Neural progenitor cell (in vitro differentiated cells): ENCODE measurements around the gene ALOX15. TPM values are rescaled to one million over a fixed set of nuclear protein-coding genes. Genes with fewer than 3 reads are reported as not detected.
"Not testable (repeated sequence)": the region's sequence is repeated elsewhere in the genome, so short reads cannot be mapped to it uniquely, and the experiment has no call there.

Source experiments
- DNase-seq: peaks from one replicate; pipeline ENCODE4 v3.0.0-alpha.2; 2016; ENCODE audit warnings: low spot score
- H2AFZ ChIP-seq: fragments of 200-600 bp; sonication (generic); replicated peaks from 2 replicates; pipeline ENCODE4 v1.6.1; 2016; ENCODE audit warnings: antibody characterized with exemption
- H3F3A ChIP-seq: fragments of 200-600 bp; sonication (generic); 2 replicates; pipeline ENCODE4 v1.6.1; 2016; ENCODE audit warnings: antibody characterized with exemption, low read depth
- H3K27ac ChIP-seq: fragments of 200-600 bp; sonication (generic); 2 replicates; pipeline ENCODE4 v1.5.1; 2016; ENCODE audit warnings: mild to moderate bottlenecking
- H3K27me3 ChIP-seq: fragments of 200-600 bp; sonication (generic); 2 replicates; pipeline ENCODE4 v1.6.1; 2016; ENCODE audit warnings: mild to moderate bottlenecking, moderate library complexity
- H3K36me3 ChIP-seq: fragments of 200-600 bp; sonication (generic); 2 replicates; pipeline ENCODE4 v1.5.1; 2016
- H3K4me1 ChIP-seq: fragments of 200-600 bp; sonication (generic); 2 replicates; pipeline ENCODE4 v1.6.1; 2016; ENCODE audit warnings: mixed run types
- H3K4me2 ChIP-seq: fragments of 200-600 bp; sonication (generic); 2 replicates; pipeline ENCODE4 v1.6.1; 2016
- H3K4me3 ChIP-seq: fragments of 200-600 bp; sonication (generic); 2 replicates; pipeline ENCODE4 v1.5.1; 2016
- H3K79me2 ChIP-seq: fragments of 200-600 bp; sonication (generic); 2 replicates; pipeline ENCODE4 v1.6.1; 2016; ENCODE audit warnings: low read depth
- H3K9ac ChIP-seq: fragments of 200-600 bp; sonication (generic); 2 replicates; pipeline ENCODE4 v1.6.1; 2016
- H3K9me3 ChIP-seq: fragments of 200-600 bp; sonication (generic); 2 replicates; pipeline ENCODE4 v1.5.1; 2016; ENCODE audit warnings: low read depth
- H4K20me1 ChIP-seq: fragments of 200-600 bp; sonication (generic); 2 replicates; pipeline ENCODE4 v1.6.1; 2016; ENCODE audit warnings: low read depth
- H3K27ac Mint-ChIP-seq: 3 replicates; pipeline ENCODE4 v1.8.0; 2021; ENCODE audit warnings: mixed read lengths
- H3K27me3 Mint-ChIP-seq: 2 replicates; pipeline ENCODE4 v1.8.0; 2022; ENCODE audit warnings: low read depth, mild to moderate bottlenecking, inconsistent platforms, moderate library complexity, mixed read lengths; ENCODE audit not compliant: insufficient read depth
- H3K36me3 Mint-ChIP-seq: 3 replicates; pipeline ENCODE4 v1.8.0; 2021; ENCODE audit warnings: mixed read lengths
- H3K4me1 Mint-ChIP-seq: 3 replicates; pipeline ENCODE4 v1.8.0; 2021; ENCODE audit warnings: mixed read lengths
- H3K4me3 Mint-ChIP-seq: 3 replicates; pipeline ENCODE4 v1.8.0; 2021; ENCODE audit warnings: mild to moderate bottlenecking, moderate library complexity, mixed read lengths
- H3K9me3 Mint-ChIP-seq: 3 replicates; pipeline ENCODE4 v1.8.0; 2020; ENCODE audit warnings: mixed read lengths
- EZH2 ChIP-seq: fragments of 200-600 bp; sonication (generic); IDR thresholded peaks from 2 replicates; pipeline ENCODE4 v1.6.1; 2017; ENCODE audit warnings: antibody characterized with exemption, mild to moderate bottlenecking, moderate library complexity
- EZH2phosphoT487 ChIP-seq: fragments of 200-600 bp; sonication (generic); IDR thresholded peaks from 2 replicates; pipeline ENCODE4 v1.6.1; 2017; ENCODE audit warnings: antibody characterized with exemption
- total RNA-seq: library from RNA; depleted of rRNA; stranded (reverse); fragments of >200 nt; gene quantifications from 2 replicates; pipeline ENCODE4 v1.2.3, GENCODE V29; 2015; ENCODE audit warnings: low replicate concordance
- TF ChIP-seq, protein P1 (sequence below): fragments of 200-600 bp; sonication (generic); IDR thresholded peaks from 2 replicates; pipeline ENCODE4 v1.5.1; 2017; ENCODE audit warnings: antibody characterized with exemption, mild to moderate bottlenecking

The ALOX15 gene
- total RNA-seq, 1 donor from 2014 or later = not detected

DNA sequence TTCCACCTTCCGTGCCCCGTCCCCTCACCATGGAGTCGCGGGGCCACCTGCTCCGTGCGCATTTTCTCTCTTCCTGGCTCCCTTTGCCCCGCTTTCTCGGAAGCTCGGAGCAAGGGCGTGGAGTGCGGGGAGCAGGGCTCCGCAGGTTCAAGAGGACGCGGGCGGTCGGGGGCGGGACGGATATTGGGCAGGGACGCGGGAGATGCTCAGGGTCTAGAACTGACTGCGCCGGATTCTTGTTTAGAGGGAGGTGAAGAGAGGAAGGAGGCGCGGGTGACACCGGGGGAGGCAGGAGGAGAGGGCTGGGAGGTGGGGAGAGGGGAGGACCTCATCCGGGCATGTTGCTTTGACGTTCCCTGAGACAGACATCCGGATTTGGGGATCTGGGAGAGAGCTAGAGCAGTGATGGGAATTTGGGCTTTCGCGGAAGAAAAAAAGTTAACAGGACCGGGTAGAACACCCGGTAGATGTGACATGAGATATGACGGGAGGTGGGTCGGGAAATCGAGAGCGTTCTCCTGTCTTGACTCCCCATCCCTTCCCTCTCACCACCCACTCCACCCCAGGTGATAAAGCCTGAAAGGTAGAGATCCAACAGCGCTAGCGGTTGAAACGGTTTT is 799 bp downstream of the ALOX15 start:
- H3K9me3 Mint-ChIP-seq, H3K27ac Mint-ChIP-seq, H3F3A ChIP-seq, H3K9ac ChIP-seq, H3K79me2 ChIP-seq, H3K36me3 ChIP-seq, DNase-seq, H3K27ac ChIP-seq, H3K36me3 Mint-ChIP-seq, H2AFZ ChIP-seq, H4K20me1 ChIP-seq, H3K9me3 ChIP-seq: not testable (repeated sequence)
- Mint-ChIP-seq H3K4me1 (peaks cover 25% of the 10 kb centered on the region), H3K4me3 (peak overlapping the region; percentile 79), H3K27me3 (peaks cover 60% of the 10 kb centered on the region)
- peak; percentile 68 for TF ChIP-seq EZH2
- Histone ChIP-seq H3K4me1 (peaks cover 17% of the 10 kb centered on the region), H3K4me2 (peak overlapping the region; percentile 77), H3K27me3 (peaks cover 86% of the 10 kb centered on the region), H3K4me3 (peak overlapping the region; percentile 39)

DNA sequence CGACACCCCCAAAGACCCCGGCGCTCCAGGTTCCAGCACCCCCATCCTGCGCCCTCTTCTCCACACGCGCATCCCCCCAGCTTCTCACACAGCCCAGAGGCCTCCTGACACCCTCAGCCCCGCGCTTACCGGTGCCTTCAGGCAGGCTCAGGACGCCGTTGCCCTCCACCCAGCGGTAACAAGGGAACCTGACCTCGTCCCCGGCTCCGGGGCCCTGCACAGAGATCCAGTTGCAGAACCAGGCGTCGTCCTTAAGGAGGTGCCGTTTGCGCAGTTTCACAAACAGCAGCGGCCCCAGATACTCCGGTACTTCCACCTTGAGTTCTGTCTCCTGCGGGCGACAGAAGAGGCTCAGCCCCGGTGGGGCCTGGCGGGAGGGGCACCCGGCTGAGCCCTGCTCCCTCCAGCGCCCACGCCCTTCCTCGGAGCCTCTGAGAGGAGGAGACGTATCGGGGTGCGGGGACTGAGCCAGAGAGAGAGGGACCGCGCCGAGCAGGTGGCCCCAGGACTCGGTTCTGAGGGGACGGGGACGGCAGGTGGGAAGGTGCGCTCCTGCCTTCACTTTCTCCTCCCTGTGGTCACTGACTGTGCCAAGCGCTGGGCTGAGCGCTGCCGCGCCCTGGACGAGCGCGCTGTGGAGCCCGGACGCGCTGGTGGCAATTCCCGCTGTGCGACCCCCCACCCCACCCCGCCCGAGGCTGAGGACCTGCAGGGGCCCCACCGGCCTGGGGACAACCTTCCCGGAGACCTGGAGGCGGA is 2.0 kb downstream of the ALOX15 start:
- H3K27me3 ChIP-seq = peaks cover 89% of the 10 kb centered on the region
- H3K36me3 ChIP-seq, H3K27ac ChIP-seq, H3K79me2 ChIP-seq, H2AFZ ChIP-seq, H3K9me3 ChIP-seq, H3K9ac ChIP-seq, H3K36me3 Mint-ChIP-seq, H3K27ac Mint-ChIP-seq, H3F3A ChIP-seq, H3K9me3 Mint-ChIP-seq, H4K20me1 ChIP-seq: not testable (repeated sequence)
- peak; percentile 83 for DNase-seq
- peak overlapping the region; percentile 71 for H3K4me2 ChIP-seq
- peak overlapping the region; percentile 39 for H3K4me3 ChIP-seq
- H3K4me1 ChIP-seq = peaks cover 24% of the 10 kb centered on the region
- Mint-ChIP-seq H3K4me1 (peaks cover 33% of the 10 kb centered on the region), H3K4me3 (peak overlapping the region; percentile 67), H3K27me3 (peaks cover 64% of the 10 kb centered on the region)
- TF ChIP-seq, protein P1, sequence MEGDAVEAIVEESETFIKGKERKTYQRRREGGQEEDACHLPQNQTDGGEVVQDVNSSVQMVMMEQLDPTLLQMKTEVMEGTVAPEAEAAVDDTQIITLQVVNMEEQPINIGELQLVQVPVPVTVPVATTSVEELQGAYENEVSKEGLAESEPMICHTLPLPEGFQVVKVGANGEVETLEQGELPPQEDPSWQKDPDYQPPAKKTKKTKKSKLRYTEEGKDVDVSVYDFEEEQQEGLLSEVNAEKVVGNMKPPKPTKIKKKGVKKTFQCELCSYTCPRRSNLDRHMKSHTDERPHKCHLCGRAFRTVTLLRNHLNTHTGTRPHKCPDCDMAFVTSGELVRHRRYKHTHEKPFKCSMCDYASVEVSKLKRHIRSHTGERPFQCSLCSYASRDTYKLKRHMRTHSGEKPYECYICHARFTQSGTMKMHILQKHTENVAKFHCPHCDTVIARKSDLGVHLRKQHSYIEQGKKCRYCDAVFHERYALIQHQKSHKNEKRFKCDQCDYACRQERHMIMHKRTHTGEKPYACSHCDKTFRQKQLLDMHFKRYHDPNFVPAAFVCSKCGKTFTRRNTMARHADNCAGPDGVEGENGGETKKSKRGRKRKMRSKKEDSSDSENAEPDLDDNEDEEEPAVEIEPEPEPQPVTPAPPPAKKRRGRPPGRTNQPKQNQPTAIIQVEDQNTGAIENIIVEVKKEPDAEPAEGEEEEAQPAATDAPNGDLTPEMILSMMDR = peak; percentile 30
- peak; percentile 27 for TF ChIP-seq EZH2phosphoT487
- peak; percentile 60 for TF ChIP-seq EZH2

DNA sequence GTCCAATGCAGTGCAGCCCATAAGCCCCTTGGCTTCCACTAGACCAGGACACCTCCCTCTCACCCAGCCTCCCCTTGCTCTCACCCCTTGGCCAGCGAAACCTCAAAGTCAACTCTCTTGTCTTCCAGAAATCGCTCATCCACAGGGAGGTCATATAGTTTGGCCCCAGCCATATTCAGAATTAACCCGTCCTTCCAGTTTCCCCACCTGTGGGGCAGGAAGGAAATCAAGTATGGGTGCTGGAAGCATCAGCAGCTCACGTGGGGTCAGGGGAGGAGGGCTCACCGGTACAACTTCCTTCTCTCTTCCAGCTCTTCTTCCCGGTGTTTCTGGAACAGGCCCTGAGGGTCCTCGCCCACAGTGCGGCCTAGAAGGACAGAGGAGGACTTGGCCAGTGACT is 2.7 kb downstream of the ALOX15 start:
- H3K9me3 Mint-ChIP-seq, H3K36me3 Mint-ChIP-seq, H3F3A ChIP-seq, H3K9ac ChIP-seq, H3K9me3 ChIP-seq, H4K20me1 ChIP-seq, H2AFZ ChIP-seq, DNase-seq, H3K4me2 ChIP-seq, H3K79me2 ChIP-seq, H3K4me3 ChIP-seq, H3K27ac ChIP-seq, H3K36me3 ChIP-seq, H3K27ac Mint-ChIP-seq: not testable (repeated sequence)
- peaks cover 24% of the 10 kb centered on the region for H3K4me1 ChIP-seq
- Mint-ChIP-seq H3K27me3 (peaks cover 65% of the 10 kb centered on the region), H3K4me1 (peaks cover 33% of the 10 kb centered on the region), H3K4me3 (peak overlapping the region; percentile 67)
- H3K27me3 ChIP-seq = peaks cover 82% of the 10 kb centered on the region

DNA sequence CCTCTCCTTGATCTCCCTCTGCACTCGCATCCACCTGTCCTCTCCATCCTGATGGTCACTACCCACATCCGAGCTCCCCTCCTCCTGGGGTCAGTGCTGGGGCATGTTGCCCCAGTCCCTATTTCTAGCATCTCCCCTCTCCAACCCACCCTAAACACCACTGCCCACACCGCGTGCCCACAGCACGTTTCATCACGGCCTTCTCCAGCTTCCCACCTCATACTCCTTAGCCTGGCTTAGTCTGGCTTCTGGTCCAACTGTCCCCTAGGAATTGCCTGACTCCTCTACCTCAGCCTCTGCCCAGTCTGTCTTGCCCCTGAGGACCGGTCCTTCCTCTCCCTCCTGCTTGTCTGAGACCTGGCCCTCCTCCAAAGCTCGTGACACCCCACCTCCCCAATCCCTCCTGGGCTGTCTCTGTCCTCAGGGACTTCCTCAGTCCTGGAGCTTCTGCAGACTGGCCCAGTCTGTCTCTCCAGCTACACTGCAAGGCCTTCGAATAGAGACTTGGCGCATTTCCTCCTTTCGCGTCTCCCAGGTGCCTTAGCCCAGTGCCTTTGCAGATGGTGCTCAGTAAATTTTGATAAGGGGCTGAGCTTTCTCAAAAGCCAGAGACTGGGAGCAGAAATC is 4.9 kb downstream of the ALOX15 start:
- Histone ChIP-seq H3K27ac (no peak overlapping the region), H3K9ac (no peak overlapping the region), H2AFZ (no peak overlapping the region), H3K4me2 (no peak overlapping the region), H3F3A (peaks cover 3% of the 10 kb centered on the region), H3K4me1 (peaks cover 11% of the 10 kb centered on the region), H3K4me3 (no peak overlapping the region), H3K36me3 (no peaks in the 10 kb centered on the region), H3K9me3 (no peaks in the 10 kb centered on the region), H3K27me3 (peaks cover 60% of the 10 kb centered on the region), H3K79me2 (no peaks in the 10 kb centered on the region), H4K20me1 (peaks cover 8% of the 10 kb centered on the region)
- TF ChIP-seq EZH2 (no peak), EZH2phosphoT487 (no peak)
- TF ChIP-seq, protein P1 = no peak
- H3K4me3 Mint-ChIP-seq = no peak overlapping the region
- H3K9me3 Mint-ChIP-seq = no peaks in the 10 kb centered on the region
- H3K36me3 Mint-ChIP-seq = no peaks in the 10 kb centered on the region
- H3K27ac Mint-ChIP-seq = no peak overlapping the region
- H3K4me1 Mint-ChIP-seq = peaks cover 29% of the 10 kb centered on the region
- DNase-seq = no peak
- peaks cover 51% of the 10 kb centered on the region for H3K27me3 Mint-ChIP-seq
